H9 (cell line): Measurements from ENCODE around the gene SLC46A3. TPM values are rescaled to one million over a fixed set of nuclear protein-coding genes. Genes with fewer than 3 reads are reported as not detected.

Experiments used
- DNase-seq: peaks from one replicate; pipeline ENCODE4 v3.0.0-alpha.2; 2017
- H2AFZ ChIP-seq: one replicate; pipeline ENCODE4 v1.6.1; 2013; ENCODE audit warnings: mild to moderate bottlenecking, low read length, control low read depth, moderate library complexity
- H2AK5ac ChIP-seq: 2 replicates; pipeline ENCODE4 v1.6.1; 2013; ENCODE audit warnings: low read length, control low read depth, mixed read lengths; ENCODE audit not compliant: insufficient read length
- H2BK120ac ChIP-seq: one replicate; pipeline ENCODE4 v1.6.1; 2013; ENCODE audit warnings: low read depth, mild to moderate bottlenecking, low read length, control low read depth, inconsistent platforms; ENCODE audit not compliant: poor library complexity, severe bottlenecking
- H2BK12ac ChIP-seq: 2 replicates; pipeline ENCODE4 v1.6.1; 2013; ENCODE audit warnings: low read length, control low read depth, mixed read lengths, low read depth; ENCODE audit not compliant: insufficient read length
- H2BK15ac ChIP-seq: 2 replicates; pipeline ENCODE4 v1.6.1; 2013; ENCODE audit warnings: low read depth, low read length, control low read depth
- H2BK20ac ChIP-seq: one replicate; pipeline ENCODE4 v1.6.1; 2013; ENCODE audit warnings: low read depth, mild to moderate bottlenecking, low read length, control low read depth, inconsistent platforms; ENCODE audit not compliant: poor library complexity, severe bottlenecking
- H2BK5ac ChIP-seq: 2 replicates; pipeline ENCODE4 v1.6.1; 2013; ENCODE audit warnings: low read length, control low read depth, mixed read lengths; ENCODE audit not compliant: insufficient read length
- H3K14ac ChIP-seq: 2 replicates; pipeline ENCODE4 v1.6.1; 2013; ENCODE audit warnings: low read length, control low read depth; ENCODE audit not compliant: insufficient read depth
- H3K18ac ChIP-seq: 2 replicates; pipeline ENCODE4 v1.6.1; 2013; ENCODE audit warnings: low read depth, mild to moderate bottlenecking, mixed read lengths, low read length, control low read depth; ENCODE audit not compliant: insufficient read length
- H3K23ac ChIP-seq: 2 replicates; pipeline ENCODE4 v1.6.1; 2013; ENCODE audit warnings: low read length, control low read depth, mixed read lengths, low read depth; ENCODE audit not compliant: insufficient read length
- H3K23me2 ChIP-seq: 2 replicates; pipeline ENCODE4 v1.6.1; 2013; ENCODE audit warnings: low read depth, mild to moderate bottlenecking, mixed read lengths, low read length, control low read depth; ENCODE audit not compliant: insufficient read length, poor library complexity, severe bottlenecking
- H3K27ac ChIP-seq: 2 replicates; pipeline ENCODE4 v1.5.1; 2013; ENCODE audit warnings: low read length, control low read depth, mixed read lengths, low read depth; ENCODE audit not compliant: insufficient read length
- H3K27me3 ChIP-seq: 2 replicates; pipeline ENCODE4 v1.6.1; 2013; ENCODE audit warnings: low read length, control low read depth, inconsistent platforms; ENCODE audit not compliant: insufficient read depth
- H3K4ac ChIP-seq: 2 replicates; pipeline ENCODE4 v1.6.1; 2013; ENCODE audit warnings: low read depth, mild to moderate bottlenecking, control low read depth, inconsistent platforms, low read length, moderate library complexity
- H3K4me1 ChIP-seq: 2 replicates; pipeline ENCODE4 v1.6.1; 2013; ENCODE audit warnings: low read length, control low read depth, inconsistent platforms; ENCODE audit not compliant: insufficient read depth
- H3K4me2 ChIP-seq: 2 replicates; pipeline ENCODE4 v1.6.1; 2013; ENCODE audit warnings: low read length, control low read depth, mixed read lengths; ENCODE audit not compliant: insufficient read length, insufficient read depth
- H3K56ac ChIP-seq: 2 replicates; pipeline ENCODE4 v1.6.1; 2013; ENCODE audit warnings: low read depth, mild to moderate bottlenecking, mixed read lengths, low read length, control low read depth; ENCODE audit not compliant: insufficient read length
- H3K79me1 ChIP-seq: 2 replicates; pipeline ENCODE4 v1.6.1; 2013; ENCODE audit warnings: low read depth, mild to moderate bottlenecking, moderate library complexity, low read length, control low read depth, inconsistent platforms; ENCODE audit not compliant: insufficient read depth, poor library complexity, severe bottlenecking
- H3K79me2 ChIP-seq: 2 replicates; pipeline ENCODE4 v1.6.1; 2013; ENCODE audit warnings: low read length, control low read depth, inconsistent platforms; ENCODE audit not compliant: insufficient read depth
- H3K9ac ChIP-seq: 2 replicates; pipeline ENCODE4 v1.6.1; 2013; ENCODE audit warnings: low read length, control low read depth, mixed read lengths; ENCODE audit not compliant: insufficient read length; ENCODE audit errors: extremely low read depth
- H3K9me3 ChIP-seq: one replicate; pipeline ENCODE4 v1.6.1; 2013; ENCODE audit warnings: low read depth, low read length, inconsistent platforms; ENCODE audit not compliant: control insufficient read depth
- H3T11ph ChIP-seq: one replicate; pipeline ENCODE4 v1.6.1; 2013; ENCODE audit warnings: mild to moderate bottlenecking, low read length, control low read depth, inconsistent platforms
- H4K20me1 ChIP-seq: one replicate; pipeline ENCODE4 v1.6.1; 2013; ENCODE audit not compliant: control insufficient read depth, insufficient read length, insufficient read depth
- H4K5ac ChIP-seq: 2 replicates; pipeline ENCODE4 v1.6.1; 2013; ENCODE audit warnings: low read depth, mild to moderate bottlenecking, mixed read lengths, low read length, control low read depth; ENCODE audit not compliant: insufficient read length
- H4K8ac ChIP-seq: replicated peaks from 2 replicates; pipeline ENCODE4 v1.6.1; 2013; ENCODE audit warnings: low read length, control low read depth, mixed read lengths, low read depth; ENCODE audit not compliant: insufficient read length
- H4K91ac ChIP-seq: 2 replicates; pipeline ENCODE4 v1.6.1; 2013; ENCODE audit warnings: low read depth, mild to moderate bottlenecking, moderate library complexity, mixed read lengths, low read length, control low read depth; ENCODE audit not compliant: insufficient read length
- H3K27ac Mint-ChIP-seq, 3 experiments: 2 replicates in 2 of 3; 3 replicates in 1 of 3; pipeline ENCODE4 v1.8.0; 2020 to 2021; ENCODE audit warnings: mixed read lengths in 3 of 3, mild to moderate bottlenecking in 1 of 3, moderate library complexity in 1 of 3
- H3K27me3 Mint-ChIP-seq: 2 replicates; pipeline ENCODE4 v1.8.0; 2021; ENCODE audit warnings: low read depth, mild to moderate bottlenecking, moderate library complexity, mixed read lengths
- H3K36me3 Mint-ChIP-seq, 3 experiments: 2 replicates in 2 of 3; 3 replicates in 1 of 3; pipeline ENCODE4 v1.8.0; 2020 to 2021; ENCODE audit warnings: low read depth in 3 of 3, mixed read lengths in 3 of 3; ENCODE audit not compliant: insufficient read depth in 1 of 3
- H3K4me1 Mint-ChIP-seq, 2 experiments: 2 replicates each; pipeline ENCODE4 v1.8.0; 2020; ENCODE audit warnings: mixed read lengths in 2 of 2
- H3K4me3 Mint-ChIP-seq, 2 experiments: 2 replicates in 1 of 2; 3 replicates in 1 of 2; pipeline ENCODE4 v1.8.0; 2020 to 2021; ENCODE audit warnings: mild to moderate bottlenecking in 2 of 2, mixed read lengths in 2 of 2, moderate library complexity in 1 of 2
- H3K9me3 Mint-ChIP-seq, 2 experiments: 2 replicates in 1 of 2; 3 replicates in 1 of 2; pipeline ENCODE4 v1.8.0; 2020; ENCODE audit warnings: mild to moderate bottlenecking in 2 of 2, mixed read lengths in 2 of 2, moderate library complexity in 1 of 2
- WGBS: extraction: QIAGEN DNeasy Blood & Tissue Kit; methylation state at CpG from one replicate; pipeline ENCODE4 v1.1.7; 2013; ENCODE audit warnings: missing lambda C conversion rate, low lambda C conversion rate, mixed read lengths; ENCODE audit not compliant: insufficient read length; ENCODE audit errors: extremely low coverage; 5-methylcytosine and 5-hydroxymethylcytosine counted together
- total RNA-seq: library from RNA; stranded (reverse); gene quantifications from 2 replicates; pipeline ENCODE4 v1.2.1, GENCODE V29; 2021
- TF ChIP-seq, protein P1 (sequence below): fragments of 200-600 bp; sonication (generic); conservative IDR thresholded peaks from 3 replicates; pipeline ENCODE4 v1.8.0; 2021; ENCODE audit warnings: antibody characterized with exemption, mild to moderate bottlenecking

The SLC46A3 gene
- total RNA-seq, 1 experiment from 2014 or later = 0.26 TPM

- H4K20me1 ChIP-seq = no peaks in the 10 kb centered on the region
- Mint-ChIP-seq H3K4me1 (peaks cover 30 to 35% of the 10 kb centered on the region in 2 experiments), H3K27me3 (no peaks in the 10 kb centered on the region), H3K9me3 (peaks cover 15% of the 10 kb centered on the region in 2 experiments), H3K36me3 (peaks cover 4 to 17% (median 5%) of the 10 kb centered on the region in 3 experiments), H3K27ac (peak overlapping the region; percentile 84 to 99 (median 96)), H3K4me3 (no peak overlapping the region; a peak in 1 of 5 replicates)
- H2AFZ ChIP-seq = no peak overlapping the region
- no CpG with 5 or more reads among the region's 5 CpGs for WGBS
- no peak overlapping the region for H2BK120ac ChIP-seq
- H3K4ac ChIP-seq = no peak overlapping the region
- H3K4me2 ChIP-seq = no peak overlapping the region
- no peak overlapping the region for H4K5ac ChIP-seq
- H4K8ac ChIP-seq = no peak overlapping the region
- no peak overlapping the region for H4K91ac ChIP-seq
- H3K9me3 ChIP-seq = no peaks in the 10 kb centered on the region
- H2BK5ac ChIP-seq = peak overlapping the region; percentile 27
- H3K56ac ChIP-seq = no peak overlapping the region
- peak; percentile 79 for DNase-seq
- H2BK15ac ChIP-seq = no peak overlapping the region
- no peak overlapping the region for H3K23ac ChIP-seq
- H2BK20ac ChIP-seq = no peak overlapping the region
- H3K23me2 ChIP-seq = no peaks in the 10 kb centered on the region
- H3K14ac ChIP-seq = no peak overlapping the region
- no peak overlapping the region for H3K27ac ChIP-seq
- no peak overlapping the region for H2BK12ac ChIP-seq
- H3K4me1 ChIP-seq = peaks cover 6% of the 10 kb centered on the region; the same call in 1 of the 2 replicates
- H3K79me2 ChIP-seq = no peaks in the 10 kb centered on the region
- TF ChIP-seq, protein P1, sequence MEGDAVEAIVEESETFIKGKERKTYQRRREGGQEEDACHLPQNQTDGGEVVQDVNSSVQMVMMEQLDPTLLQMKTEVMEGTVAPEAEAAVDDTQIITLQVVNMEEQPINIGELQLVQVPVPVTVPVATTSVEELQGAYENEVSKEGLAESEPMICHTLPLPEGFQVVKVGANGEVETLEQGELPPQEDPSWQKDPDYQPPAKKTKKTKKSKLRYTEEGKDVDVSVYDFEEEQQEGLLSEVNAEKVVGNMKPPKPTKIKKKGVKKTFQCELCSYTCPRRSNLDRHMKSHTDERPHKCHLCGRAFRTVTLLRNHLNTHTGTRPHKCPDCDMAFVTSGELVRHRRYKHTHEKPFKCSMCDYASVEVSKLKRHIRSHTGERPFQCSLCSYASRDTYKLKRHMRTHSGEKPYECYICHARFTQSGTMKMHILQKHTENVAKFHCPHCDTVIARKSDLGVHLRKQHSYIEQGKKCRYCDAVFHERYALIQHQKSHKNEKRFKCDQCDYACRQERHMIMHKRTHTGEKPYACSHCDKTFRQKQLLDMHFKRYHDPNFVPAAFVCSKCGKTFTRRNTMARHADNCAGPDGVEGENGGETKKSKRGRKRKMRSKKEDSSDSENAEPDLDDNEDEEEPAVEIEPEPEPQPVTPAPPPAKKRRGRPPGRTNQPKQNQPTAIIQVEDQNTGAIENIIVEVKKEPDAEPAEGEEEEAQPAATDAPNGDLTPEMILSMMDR = no peak
- no peak overlapping the region for H3T11ph ChIP-seq
- no peak overlapping the region for H3K9ac ChIP-seq
- no peaks in the 10 kb centered on the region for H3K79me1 ChIP-seq
- no peak overlapping the region for H2AK5ac ChIP-seq
- H3K18ac ChIP-seq = no peak overlapping the region
- H3K27me3 ChIP-seq = no peaks in the 10 kb centered on the region
These were observed 34.6 kb upstream of the SLC46A3 start for GRCh38 chr13:28753208-28753892.
